AG10803 (cell line): ENCODE results near the gene DRD4.

Experiments
- DNase-seq: peaks from one replicate; pipeline ENCODE4 v3.0.0; 2010; ENCODE audit warnings: low read depth
- H3K4me3 ChIP-seq: 2 replicates; pipeline ENCODE4 v1.5.1; 2011; ENCODE audit warnings: mild to moderate bottlenecking, low read length, control low read depth
- CTCF ChIP-seq: conservative IDR thresholded peaks from 2 replicates; pipeline ENCODE4 v1.5.1; 2011; ENCODE audit warnings: mild to moderate bottlenecking, low read length, control low read depth, inconsistent platforms

Gene DRD4

GRCh38 chr11:665704-666281 is 28.7 kb downstream of the DRD4 start:
- peak; percentile 74 for DNase-seq
- H3K4me3 ChIP-seq = no peak overlapping the region
- TF ChIP-seq CTCF = no peak

DNA sequence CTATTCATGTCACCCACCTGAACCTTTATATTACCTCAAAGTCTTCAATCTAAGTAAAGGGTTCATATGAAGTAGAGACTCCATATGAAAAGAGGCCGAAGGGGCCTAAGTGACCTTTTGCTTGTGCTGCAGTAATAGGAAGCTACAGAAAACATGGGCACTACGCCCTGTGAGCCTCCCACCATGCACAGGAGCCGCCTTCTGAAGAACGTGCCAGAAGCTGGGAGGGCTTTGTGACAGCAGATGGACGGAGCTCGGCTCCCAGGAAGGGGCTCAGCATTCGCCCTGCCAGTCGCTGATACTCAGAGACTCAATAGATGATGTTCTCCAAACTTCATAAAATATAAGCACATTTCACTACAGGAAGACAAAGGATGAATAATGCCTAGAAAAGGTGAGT is 36.8 kb downstream of the DRD4 start:
- no peak overlapping the region for H3K4me3 ChIP-seq
- no peak for DNase-seq
- TF ChIP-seq CTCF = no peak

DNA sequence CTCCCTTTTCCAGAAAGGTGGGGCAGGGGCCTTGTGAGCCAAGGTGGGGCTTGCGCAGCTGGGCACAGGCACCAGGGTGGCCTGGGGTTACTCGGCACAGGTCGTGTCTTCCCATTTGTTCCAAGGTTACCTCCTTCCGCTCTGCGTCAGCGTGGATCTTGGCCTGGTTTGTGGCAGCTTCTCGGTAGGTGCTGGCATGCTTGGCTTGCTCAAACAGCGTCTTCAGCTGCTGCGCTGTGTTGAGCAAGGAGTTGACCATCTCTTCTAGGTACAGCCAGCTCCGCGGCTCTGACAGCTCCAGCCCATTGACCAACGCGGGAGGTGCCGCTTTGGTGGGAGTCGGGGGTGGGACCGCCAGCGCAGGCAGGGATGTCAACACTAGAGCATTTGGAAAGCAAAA is 37.3 kb downstream of the DRD4 start:
- no peak for TF ChIP-seq CTCF

GRCh38 chr11:678297-678696 is 41.2 kb downstream of the DRD4 start:
- DNase-seq = no peak
- no peak for TF ChIP-seq CTCF
- H3K4me3 ChIP-seq = no peak overlapping the region

More for the DNA sequence above, 37.3 kb downstream of the DRD4 start:
- no peak overlapping the region for H3K4me3 ChIP-seq
- DNase-seq = no peak

GRCh38 chr11:679271-680207 is 42.5 kb downstream of the DRD4 start:
- no peak overlapping the region for H3K4me3 ChIP-seq
- no peak for TF ChIP-seq CTCF
- no peak for DNase-seq

DNA sequence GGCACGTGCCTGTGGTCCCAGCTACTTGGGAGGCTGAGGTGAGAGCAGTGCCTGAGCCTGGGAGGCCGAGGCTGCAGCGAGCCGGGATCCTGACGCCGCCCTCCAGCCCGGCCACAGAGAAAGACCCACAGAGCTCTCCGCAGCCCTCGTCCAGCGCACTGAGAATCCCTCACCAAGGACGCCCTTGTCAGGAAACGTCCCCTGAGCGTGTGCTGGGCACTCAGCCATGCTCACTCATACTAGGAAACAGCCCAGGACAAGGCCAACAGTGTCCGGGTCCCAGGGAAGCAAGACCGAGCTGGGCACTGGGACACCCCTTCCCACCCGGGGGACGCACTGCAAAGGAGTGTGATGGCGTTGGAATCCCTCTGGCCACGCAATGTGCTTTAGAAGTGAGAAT is 43.4 kb downstream of the DRD4 start:
- no peak overlapping the region for H3K4me3 ChIP-seq
- no peak for TF ChIP-seq CTCF
- no peak for DNase-seq

DNA sequence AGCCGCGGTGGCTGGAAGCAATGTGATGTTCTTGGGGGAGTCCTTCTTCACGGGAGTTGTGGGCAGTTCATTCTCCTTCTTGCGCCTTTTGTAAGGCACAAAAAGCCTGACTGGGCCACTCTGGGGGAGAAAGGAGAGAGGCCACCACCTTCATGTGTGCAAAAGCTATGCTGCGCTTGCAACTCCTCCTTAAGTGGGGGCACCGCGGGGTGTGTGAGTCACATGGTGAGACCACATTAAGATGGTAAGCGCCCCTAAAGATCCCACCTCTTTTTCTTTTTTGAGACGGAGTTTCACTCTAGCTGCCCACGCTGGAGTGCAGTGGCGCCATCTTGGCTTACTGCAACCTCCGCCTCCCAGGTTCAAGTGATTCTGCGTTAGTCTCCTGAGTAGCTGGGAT is 43.9 kb downstream of the DRD4 start:
- no peak for TF ChIP-seq CTCF
- H3K4me3 ChIP-seq = no peak overlapping the region
- no peak for DNase-seq
